GM18508 (cell line): ENCODE measurements around the gene SLC12A1.
"Not testable (repeated sequence)": the region's sequence is repeated elsewhere in the genome, so short reads cannot be mapped to it uniquely, and the experiment has no call there.

Experiments used
- ATAC-seq: cut with Tn5 transposase; IDR thresholded peaks from one replicate; pipeline ENCODE4 v1.9.1; 2021; ENCODE audit warnings: moderate number of reproducible peaks; ENCODE audit not compliant: insufficient read depth, unreplicated experiment

Gene SLC12A1

GRCh38 chr15:48300038-48300437 lies 93.9 kb downstream of the SLC12A1 start:
- no peak for ATAC-seq

GRCh38 chr15:48304398-48304797 lies 98.3 kb downstream of the SLC12A1 start:
- no peak for ATAC-seq

GRCh38 chr15:48306639-48307038 lies 100.5 kb downstream of the SLC12A1 start:
- ATAC-seq: no peak

GRCh38 chr15:48307586-48307985 lies 101.5 kb downstream of the SLC12A1 start:
- ATAC-seq: no peak

GRCh38 chr15:48309740-48310139 lies 103.6 kb downstream of the SLC12A1 start:
- no peak for ATAC-seq

GRCh38 chr15:48313216-48313615 lies 107.1 kb downstream of the SLC12A1 start:
- ATAC-seq: no peak

- ATAC-seq: no peak
Observed at GRCh38 chr15:48315041-48315440, 108.9 kb downstream of the SLC12A1 start.

GRCh38 chr15:48317221-48317620 lies 111.1 kb downstream of the SLC12A1 start:
- ATAC-seq: no peak

- no peak for ATAC-seq
Observed at GRCh38 chr15:48318131-48318530, 112.0 kb downstream of the SLC12A1 start.

GRCh38 chr15:48323294-48323693 lies 117.2 kb downstream of the SLC12A1 start:
- ATAC-seq: no peak

GRCh38 chr15:48324949-48325348 lies 118.8 kb downstream of the SLC12A1 start:
- ATAC-seq: no peak

- ATAC-seq: no peak
Observed at GRCh38 chr15:48325400-48325799, 119.3 kb downstream of the SLC12A1 start.

GRCh38 chr15:48326180-48326579 lies 120.1 kb downstream of the SLC12A1 start:
- ATAC-seq: not testable (repeated sequence)

GRCh38 chr15:48330105-48330785 lies 124.1 kb downstream of the SLC12A1 start:
- ATAC-seq: no peak

GRCh38 chr15:48330855-48331795 lies 125.0 kb downstream of the SLC12A1 start, which contains the start of gene DUT:
DUT (plus strand) TSS chr15:48331429; CDS start chr15:48331516, 87 bp downstream.
- ATAC-seq: peak; percentile 77

- ATAC-seq: peak; percentile 16
Observed at GRCh38 chr15:48331796-48332641, 125.9 kb downstream of the SLC12A1 start.

GRCh38 chr15:48332642-48333034 lies 126.5 kb downstream of the SLC12A1 start:
- no peak for ATAC-seq

GRCh38 chr15:48333540-48333939 lies 127.4 kb downstream of the SLC12A1 start:
- ATAC-seq: no peak

- ATAC-seq: no peak
Observed at GRCh38 chr15:48334260-48334659, 128.2 kb downstream of the SLC12A1 start.

- no peak for ATAC-seq
Observed at GRCh38 chr15:48336940-48337339, 130.8 kb downstream of the SLC12A1 start.
